GM19395 (cell line): ENCODE measurements around the gene ZNG1C.
"Not testable (repeated sequence)": the region's sequence is repeated elsewhere in the genome, so short reads cannot be mapped to it uniquely, and the experiment has no call there.

ENCODE experiments used
- ATAC-seq: cut with Tn5 transposase; IDR thresholded peaks from one replicate; pipeline ENCODE4 v1.9.1; 2021; ENCODE audit warnings: mild to moderate bottlenecking, moderate library complexity; ENCODE audit not compliant: unreplicated experiment

ZNG1C gene

DNA sequence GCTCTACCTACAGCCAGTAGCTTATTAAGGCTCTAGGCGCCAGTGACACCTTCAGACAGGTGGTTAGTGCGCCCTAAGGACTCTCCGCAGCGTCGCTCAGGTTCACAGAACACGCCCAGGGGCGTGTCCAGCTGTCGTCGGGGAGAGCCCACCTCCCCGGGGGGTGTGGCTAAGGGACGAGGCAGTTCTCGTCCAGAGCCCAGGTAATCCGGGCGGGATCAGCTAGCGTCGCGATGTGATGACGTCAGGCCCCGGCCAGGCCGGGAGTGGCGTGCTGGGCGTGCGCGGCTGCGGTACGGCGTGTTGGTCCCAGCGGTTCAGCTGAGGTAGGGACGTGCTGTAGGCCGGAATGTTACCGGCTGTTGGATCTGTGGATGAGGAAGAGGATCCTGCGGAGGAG is at the start of gene ZNG1C:
TSS of gene ZNG1C (plus strand) at position 301 of the 400 bp plus-strand sequence. CDS start at position 350, 49 bp downstream.
- not testable (repeated sequence) for ATAC-seq

- ATAC-seq = not testable (repeated sequence)
Measured at GRCh38 chr9:68242437-68242836, 654 bp downstream of the ZNG1C start.

GRCh38 chr9:68281041-68281440 is 39.3 kb downstream of the ZNG1C start:
- not testable (repeated sequence) for ATAC-seq

DNA sequence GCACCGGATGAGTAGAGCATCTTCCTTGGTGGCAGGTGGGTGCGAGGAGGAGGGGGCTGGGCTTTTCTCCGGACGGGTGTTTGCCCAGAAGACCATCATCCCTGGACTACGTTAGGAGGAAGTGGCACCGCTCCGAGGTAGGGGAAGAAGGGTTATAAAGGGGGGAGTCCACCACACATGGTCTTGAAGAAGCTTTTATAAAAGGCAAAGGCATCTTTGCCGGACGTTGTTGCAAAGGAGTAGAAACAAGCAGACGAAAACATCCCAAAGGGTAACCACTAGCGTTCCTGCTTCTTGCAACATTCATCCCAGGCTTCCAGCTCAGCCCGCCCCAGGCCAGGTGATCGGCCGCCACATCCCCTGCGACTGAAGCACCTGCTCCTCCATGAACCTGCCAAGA is 60.8 kb downstream of the ZNG1C start, which contains the start of gene FOXD4L3:
TSS of gene FOXD4L3 (plus strand) at position 301 of the 400 bp plus-strand sequence. CDS start at position 386, 85 bp downstream.
- ATAC-seq = not testable (repeated sequence)

- ATAC-seq = not testable (repeated sequence)
Measured at GRCh38 chr9:68303771-68304170, 62.0 kb downstream of the ZNG1C start.

- ATAC-seq = not testable (repeated sequence)
Measured at GRCh38 chr9:68304212-68304611, 62.4 kb downstream of the ZNG1C start.

- not testable (repeated sequence) for ATAC-seq
Measured at GRCh38 chr9:68304777-68305176, 63.0 kb downstream of the ZNG1C start.

DNA sequence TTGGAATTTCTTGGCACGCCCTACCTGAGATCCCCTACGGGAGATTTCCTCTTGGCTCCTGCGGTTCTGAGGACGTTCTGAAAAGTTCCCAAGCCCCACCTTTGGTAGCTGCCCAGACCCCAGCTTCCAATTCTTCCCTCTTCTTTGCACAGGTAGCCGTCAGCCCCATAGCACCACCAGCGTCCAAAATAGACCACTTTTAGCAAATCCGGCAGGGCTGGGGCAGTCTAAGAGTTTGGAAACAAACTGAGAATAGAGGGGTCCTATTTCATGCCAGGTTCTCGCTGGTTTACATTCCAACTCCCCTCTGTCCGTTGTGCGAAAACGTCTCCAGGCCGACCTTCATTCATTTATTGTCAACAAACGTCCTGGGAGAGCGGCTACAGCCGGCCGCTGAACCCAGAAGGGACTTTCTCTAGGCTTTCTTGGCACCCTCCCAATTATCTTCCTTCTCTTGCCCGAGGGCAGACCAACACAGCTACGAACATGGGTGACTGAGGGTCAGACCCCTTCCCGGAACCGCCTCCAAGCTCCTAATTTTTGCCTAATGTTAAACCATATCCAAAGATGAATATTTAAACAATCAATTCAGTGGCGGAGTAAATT is 64.0 kb downstream of the ZNG1C start:
- not testable (repeated sequence) for ATAC-seq

DNA sequence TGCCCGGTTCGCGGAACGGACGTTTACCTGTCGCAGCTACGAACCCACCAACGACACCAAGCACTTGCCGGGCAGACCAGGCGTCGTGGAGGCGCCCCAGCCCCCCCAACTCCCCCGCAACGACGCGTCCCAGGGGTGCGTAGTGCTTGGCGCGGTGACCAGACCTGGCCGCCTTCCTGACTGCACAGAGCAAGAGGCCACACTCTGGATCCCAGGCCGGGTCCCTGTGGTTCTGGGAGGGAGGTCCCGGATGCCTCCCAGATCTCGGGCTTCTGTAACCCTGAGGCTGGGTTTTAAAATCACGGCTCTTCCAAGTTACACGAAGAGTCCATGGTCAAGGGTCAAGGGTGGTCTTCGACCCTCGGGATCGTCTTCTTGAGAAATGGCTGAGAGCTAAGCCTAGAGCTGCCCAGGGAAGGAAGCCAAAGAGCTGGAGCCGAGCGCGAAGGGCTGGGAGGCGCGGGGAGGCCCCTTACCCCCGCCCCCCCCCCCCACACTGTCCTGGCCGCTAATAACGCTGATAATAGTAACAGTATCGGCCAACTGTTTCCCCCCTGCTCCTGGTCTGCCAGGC is 64.7 kb downstream of the ZNG1C start:
- not testable (repeated sequence) for ATAC-seq

DNA sequence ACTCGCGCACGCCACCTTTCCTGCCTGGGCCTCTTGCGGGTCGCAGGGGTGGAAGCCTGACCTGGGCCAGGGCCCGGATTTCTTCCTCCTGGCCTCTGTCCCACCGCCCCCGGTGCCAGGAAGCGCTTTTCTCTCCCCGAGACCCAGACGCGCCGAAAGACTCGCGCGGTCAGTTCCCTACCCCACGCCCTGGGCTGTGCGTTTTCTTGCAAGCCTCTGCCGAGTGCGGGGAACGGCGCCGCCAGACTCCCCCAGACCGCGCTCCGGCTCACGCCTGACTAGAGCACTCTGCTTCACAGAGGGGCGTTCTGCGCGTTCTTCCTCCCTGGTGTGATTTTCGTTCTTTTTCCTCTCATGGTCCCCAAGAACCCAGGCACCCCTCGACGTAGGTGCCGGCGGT is 65.3 kb downstream of the ZNG1C start:
- ATAC-seq = not testable (repeated sequence)

DNA sequence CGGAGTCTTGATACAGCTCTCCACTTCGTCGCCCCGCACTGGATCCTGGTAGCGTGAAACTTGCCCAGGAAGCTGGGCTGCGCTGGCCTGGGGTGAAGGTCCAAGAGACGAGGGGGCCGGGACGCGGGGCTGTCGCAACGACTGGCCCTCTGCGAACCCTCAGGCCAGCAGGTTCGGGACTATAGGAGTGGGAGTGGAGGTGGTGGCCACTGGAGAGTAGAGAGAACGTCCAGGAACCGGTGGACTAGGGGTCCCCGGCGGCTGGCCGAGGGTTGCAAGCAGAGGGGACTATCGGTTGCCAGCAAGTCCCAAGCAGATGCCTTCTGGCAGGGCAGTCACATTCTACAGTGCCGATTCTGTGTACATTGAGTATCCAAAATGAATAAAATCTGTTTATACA is 65.9 kb downstream of the ZNG1C start:
- ATAC-seq = not testable (repeated sequence)

DNA sequence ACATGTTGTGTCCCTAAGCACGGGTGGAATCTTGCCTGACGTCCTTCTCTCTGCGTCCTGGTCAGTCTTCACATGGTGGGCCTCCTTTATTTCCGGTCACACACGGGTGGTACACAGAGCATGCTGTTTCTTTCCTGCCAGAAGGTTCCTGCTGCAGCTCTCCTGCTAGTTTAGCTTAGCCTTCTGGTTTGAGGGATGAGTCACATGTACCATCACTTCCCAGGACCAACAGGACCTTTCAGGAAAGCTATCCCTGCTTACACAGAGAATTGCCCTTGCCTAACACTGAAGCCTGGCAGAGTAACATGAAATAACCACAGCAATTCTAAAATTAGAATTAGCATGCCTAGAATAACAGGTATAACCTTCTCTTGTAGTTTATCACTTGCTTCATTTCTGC is 69.4 kb downstream of the ZNG1C start:
- ATAC-seq = not testable (repeated sequence)

DNA sequence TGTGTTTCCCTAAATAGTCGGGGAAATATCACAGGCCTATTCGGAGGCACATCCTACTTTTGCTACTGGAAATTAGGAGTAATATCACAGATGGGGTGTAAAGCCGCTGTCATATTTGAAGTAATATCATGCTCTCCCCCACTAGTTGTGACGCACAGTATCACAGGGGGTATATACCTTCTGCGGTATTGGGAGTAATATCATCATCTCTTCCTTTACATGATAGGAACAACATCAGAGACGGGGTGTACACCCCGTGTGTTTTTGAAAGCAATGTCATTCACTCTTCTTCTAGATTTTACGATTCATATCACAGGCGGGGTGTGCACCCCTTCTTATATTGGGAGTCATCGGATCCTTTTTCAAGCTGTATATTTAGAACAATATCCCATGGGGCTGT is 76.4 kb downstream of the ZNG1C start:
- ATAC-seq = not testable (repeated sequence)

DNA sequence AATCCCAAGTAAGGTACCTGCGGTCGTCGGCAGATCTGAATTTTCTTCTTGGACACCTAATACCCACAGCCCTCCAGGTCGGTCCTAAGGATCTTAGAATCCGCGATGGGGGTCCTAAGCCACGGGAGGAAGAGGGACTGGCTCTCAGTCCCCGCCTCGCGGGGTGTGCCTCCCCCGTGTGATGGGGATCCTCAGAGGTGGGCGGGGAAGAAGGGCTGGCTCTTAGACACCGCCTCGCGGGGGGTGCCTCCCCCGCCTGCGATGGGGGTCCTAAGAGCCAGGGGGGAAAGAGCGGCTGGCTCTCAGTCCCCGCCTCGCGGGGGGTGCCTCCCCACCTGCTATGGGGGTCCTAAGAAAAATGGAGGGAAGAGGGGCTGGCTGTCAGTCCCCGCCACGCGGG is 82.0 kb downstream of the ZNG1C start:
- not testable (repeated sequence) for ATAC-seq

- not testable (repeated sequence) for ATAC-seq
Measured at GRCh38 chr9:68324518-68324917, 82.7 kb downstream of the ZNG1C start.

DNA sequence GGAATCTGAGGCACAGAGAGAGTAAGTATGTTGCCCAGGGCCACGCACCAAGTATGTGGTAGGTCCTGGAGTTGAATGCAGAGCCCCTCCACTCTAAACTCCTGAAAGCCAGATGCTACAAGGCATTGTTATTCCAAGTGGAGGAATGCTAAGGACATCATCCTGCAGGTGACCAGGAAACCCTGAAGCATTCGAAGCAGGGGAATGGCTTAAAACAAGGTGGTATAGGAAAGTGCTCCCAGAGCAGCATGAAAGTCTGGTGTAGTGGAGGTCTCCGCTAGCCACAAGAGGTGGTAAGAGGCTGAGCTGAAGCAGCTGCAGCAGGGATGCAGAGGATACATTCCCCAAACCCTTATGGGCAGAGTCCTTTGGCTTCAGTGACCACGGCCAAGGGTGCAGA is 87.3 kb downstream of the ZNG1C start:
- ATAC-seq = not testable (repeated sequence)

DNA sequence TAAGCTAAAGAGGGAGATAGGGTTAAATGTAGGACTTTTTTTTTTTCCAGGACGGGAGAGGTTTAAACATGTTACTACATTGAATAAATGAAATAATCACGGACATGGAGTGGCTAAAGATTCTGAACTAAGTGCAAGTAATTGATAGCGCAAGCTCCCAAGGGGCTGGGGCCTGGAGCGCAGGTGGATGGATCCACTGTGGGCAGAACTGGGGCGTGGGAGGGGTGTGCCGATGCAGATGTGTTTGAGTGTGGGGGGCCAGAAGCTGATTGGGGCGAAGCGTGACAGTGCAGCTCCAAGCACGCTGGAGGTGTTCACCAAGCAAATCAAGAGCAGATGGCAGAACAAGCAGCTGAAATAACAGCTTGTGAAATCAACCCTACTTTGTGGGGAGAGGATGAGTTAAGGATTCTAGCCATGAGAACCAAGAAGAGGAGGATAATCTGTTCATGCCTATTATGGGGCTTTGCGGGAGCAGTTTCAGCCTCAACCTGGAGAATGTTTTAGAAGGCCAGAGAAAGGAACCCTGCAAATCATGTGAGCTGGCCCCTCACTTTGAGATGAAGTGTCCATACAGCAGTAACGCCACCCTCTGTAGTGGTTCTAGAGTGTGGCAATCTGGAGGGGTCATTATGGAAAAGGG is 88.9 kb downstream of the ZNG1C start:
- not testable (repeated sequence) for ATAC-seq

DNA sequence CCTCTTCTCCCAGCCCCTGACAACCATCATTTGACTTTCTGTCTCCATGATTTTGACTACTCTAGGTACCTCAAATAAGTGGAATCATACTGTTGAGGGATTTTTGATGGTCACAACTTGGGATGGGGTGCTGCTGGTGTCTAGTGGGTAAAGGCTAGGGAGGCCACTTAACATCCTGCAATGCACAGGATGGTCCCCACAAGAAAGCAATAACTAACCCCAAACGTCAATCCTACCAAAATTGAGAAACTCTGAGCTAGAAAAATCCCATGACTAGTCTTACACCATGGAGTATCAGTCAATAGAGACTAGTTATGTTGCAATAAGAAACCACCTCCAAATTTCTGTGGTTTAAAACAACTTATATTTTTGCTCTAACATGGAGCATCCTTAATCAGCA is 90.3 kb downstream of the ZNG1C start:
- ATAC-seq = not testable (repeated sequence)

DNA sequence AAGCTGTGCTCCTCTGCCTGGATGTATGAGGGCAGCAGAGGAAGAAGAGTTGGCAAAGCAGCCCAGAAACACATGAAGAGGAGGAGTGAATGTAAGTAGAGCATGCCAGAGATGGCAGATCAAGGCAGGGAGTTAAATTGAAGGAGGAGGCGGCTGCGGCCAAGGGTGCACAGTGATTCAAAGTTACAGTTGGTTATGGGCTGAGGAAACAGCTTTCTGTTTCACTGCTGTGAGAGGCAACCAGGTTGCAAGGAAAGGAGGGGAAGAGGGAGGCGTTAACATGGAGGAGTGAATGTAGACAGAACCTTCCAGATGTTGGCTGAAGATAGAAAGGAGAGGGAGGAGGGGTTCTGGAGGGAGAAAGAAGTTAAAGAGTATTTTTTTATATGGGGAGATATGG is 94.2 kb downstream of the ZNG1C start:
- not testable (repeated sequence) for ATAC-seq

DNA sequence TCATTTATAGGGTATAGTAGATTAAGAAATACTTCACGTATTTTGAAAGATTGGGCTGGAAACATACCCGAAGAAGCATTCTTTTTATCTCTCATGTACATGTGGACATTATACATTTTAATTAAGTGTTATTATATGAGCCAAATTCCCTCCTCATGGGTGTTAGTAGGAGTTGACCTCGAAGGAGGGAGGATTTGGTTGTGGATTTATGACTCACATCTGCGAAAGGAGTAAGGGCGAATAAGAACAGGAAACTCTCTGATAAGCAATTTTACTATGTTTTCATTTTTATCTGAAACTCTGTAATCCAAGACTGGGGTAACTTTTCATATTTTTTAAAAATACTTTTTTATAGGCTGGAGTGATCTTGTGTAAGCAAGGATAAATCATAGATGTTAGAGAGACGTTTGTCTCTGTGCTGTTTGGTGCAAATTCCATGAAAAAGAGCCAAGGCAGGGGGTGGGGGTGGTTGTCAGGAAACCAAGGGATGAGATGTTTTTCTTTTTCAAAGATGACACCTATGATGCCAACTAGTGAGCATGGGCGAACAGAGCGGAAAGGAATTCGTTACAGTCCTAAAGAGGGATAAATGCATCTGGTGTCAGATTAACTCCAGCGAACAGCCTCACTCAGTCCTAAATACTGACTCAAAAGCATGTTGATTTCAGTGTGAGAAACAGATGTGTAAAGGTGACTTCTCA is 95.0 kb downstream of the ZNG1C start:
- ATAC-seq = not testable (repeated sequence)

DNA sequence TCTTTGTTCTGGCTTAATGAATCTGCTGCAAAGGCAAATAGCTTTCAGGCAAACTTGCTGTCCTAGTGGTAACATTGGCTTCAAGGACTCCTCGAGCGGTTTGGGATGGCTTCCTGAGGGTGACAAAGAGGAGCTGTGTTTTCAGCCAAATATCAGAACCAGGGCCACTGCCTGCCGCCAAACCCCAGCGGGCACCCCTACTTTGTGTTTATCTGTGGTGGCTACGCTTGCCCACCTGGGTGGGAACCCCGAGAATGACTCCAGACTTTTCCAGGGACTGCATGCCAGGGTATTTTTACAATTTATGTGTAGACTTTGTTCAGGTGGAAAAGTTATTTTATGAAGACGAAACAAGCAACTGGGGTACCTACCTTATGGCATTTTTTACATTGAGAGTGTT is 96.2 kb downstream of the ZNG1C start:
- not testable (repeated sequence) for ATAC-seq
